AG04449 (cell line): Measurements from ENCODE around the gene FICD.

Experiments
- CTCF ChIA-PET: fragments of 350-600 bp; formaldehyde crosslinking; extraction: SDS; loops from one replicate; lab custom pipeline; 2021; ENCODE audit warnings: antibody characterized with exemption; lab: Yijun Ruan, JAX
- POLR2A ChIA-PET: fragments of 400-600, 350-600 bp; formaldehyde crosslinking; extraction: SDS; loops from one replicate; lab custom pipeline; 2020; ENCODE audit warnings: antibody characterized with exemption, inconsistent platforms; lab: Yijun Ruan, JAX
- DNase-seq: peaks from one replicate; pipeline ENCODE4 v3.0.0-alpha.2; 2010; ENCODE audit warnings: low read depth, low spot score
- H3K4me3 ChIP-seq: 2 replicates; pipeline ENCODE4 v1.5.1; 2011; ENCODE audit warnings: low read depth, mild to moderate bottlenecking, control low read depth, low read length
- CTCF ChIP-seq: IDR thresholded peaks from one replicate; pipeline ENCODE4 v1.5.1; 2011; ENCODE audit warnings: mild to moderate bottlenecking, moderate library complexity, low read length, control low read depth, inconsistent platforms; ENCODE audit not compliant: insufficient read depth; ENCODE audit errors: missing control alignments

Gene FICD

GRCh38 chr12:108538146-108538545 is 23.1 kb downstream of the FICD start:
- ChIA-PET CTCF (interaction anchor here (1.2 to 2.6 kb wide), 2 partner anchors 26 to 80 kb away, joined by 3 to 9 read pairs; no protein-coding TSS in a partner anchor), POLR2A (no interaction called here)
- DNase-seq = no peak
- no peak for TF ChIP-seq CTCF
- no peak overlapping the region for H3K4me3 ChIP-seq

- CTCF ChIA-PET = interaction anchor here (2.6 kb wide), 1 partner anchor 79 kb away, joined by 9 read pairs; no protein-coding TSS in a partner anchor
Observed at GRCh38 chr12:108538616-108539195, 23.6 kb downstream of the FICD start.

GRCh38 chr12:108542320-108542719 is 27.2 kb downstream of the FICD start:
- DNase-seq = no peak
- POLR2A ChIA-PET = no interaction called here
- H3K4me3 ChIP-seq = no peak overlapping the region
- TF ChIP-seq CTCF = no peak
- CTCF ChIA-PET = interaction anchor here (1.8 to 2.3 kb wide), 2 partner anchors 11 to 76 kb away, joined by 5 to 14 read pairs; no protein-coding TSS in a partner anchor

More at GRCh38 chr12:108538616-108539195, 23.6 kb downstream of the FICD start:
- DNase-seq = no peak
- no peak for TF ChIP-seq CTCF
- POLR2A ChIA-PET = no interaction called here
- H3K4me3 ChIP-seq = no peak overlapping the region

- no peak for DNase-seq
- ChIA-PET POLR2A (no interaction called here), CTCF (interaction anchor here (0.9 to 1.5 kb wide), 2 partner anchors 74 to 260 kb away, joined by 3 to 7 read pairs; no protein-coding TSS in a partner anchor)
- no peak overlapping the region for H3K4me3 ChIP-seq
- TF ChIP-seq CTCF = no peak
Observed at GRCh38 chr12:108543652-108544051, 28.6 kb downstream of the FICD start.

GRCh38 chr12:108547686-108548085 is 32.6 kb downstream of the FICD start:
- ChIA-PET CTCF (no interaction called here), POLR2A (no interaction called here)
- TF ChIP-seq CTCF = no peak
- no peak for DNase-seq
- no peak overlapping the region for H3K4me3 ChIP-seq

GRCh38 chr12:108548954-108549521 is 34.0 kb downstream of the FICD start:
- ChIA-PET POLR2A (no interaction called here), CTCF (interaction anchor here (1.0 to 2.1 kb wide), 6 partner anchors 9 to 563 kb away, joined by 3 to 13 read pairs (median 4); no protein-coding TSS in a partner anchor)
- no peak overlapping the region for H3K4me3 ChIP-seq
- DNase-seq = no peak
- no peak for TF ChIP-seq CTCF
